ENCODE measurements around the gene KIF14.
"Not testable (repeated sequence)": the region's sequence is repeated elsewhere in the genome, so short reads cannot be mapped to it uniquely, and the experiment has no call there.

KIF14 gene

GRCh38 chr1:200542162-200542561, 78.4 kb downstream of the KIF14 start:
- DNase-seq (ENCODE audit: low read depth in 2 of 3, low spot score in 1 of 3) = no peak

DNA sequence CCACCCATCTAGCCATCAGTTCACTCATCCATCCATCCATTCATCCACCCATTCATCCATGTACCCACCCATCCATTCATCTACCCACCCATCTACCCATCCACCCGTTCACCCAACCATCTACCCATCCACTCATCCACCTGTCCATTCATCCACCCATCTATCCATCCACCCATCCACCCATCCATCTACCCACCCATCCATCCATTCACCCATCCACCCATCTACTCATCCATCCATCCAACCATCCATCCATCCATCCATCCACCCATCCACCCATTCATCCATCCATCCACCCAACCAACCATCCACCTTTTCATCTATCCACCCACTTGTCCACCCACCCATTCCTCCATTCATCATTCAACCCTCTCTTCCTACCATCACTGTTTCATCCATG, 80.3 kb downstream of the KIF14 start:
- no peak for DNase-seq (ENCODE audit: low read depth in 2 of 3, low spot score in 1 of 3)

- DNase-seq (ENCODE audit: low read depth in 2 of 3, low spot score in 1 of 3) = no peak
These were observed 82.4 kb downstream of the KIF14 start for GRCh38 chr1:200538179-200538578.

GRCh38 chr1:200535605-200536004, 84.9 kb downstream of the KIF14 start:
- DNase-seq (ENCODE audit: low read depth in 2 of 3, low spot score in 1 of 3) = no peak

- DNase-seq (ENCODE audit: low read depth in 2 of 3, low spot score in 1 of 3) = no peak
These were observed 89.8 kb downstream of the KIF14 start for GRCh38 chr1:200530623-200531261.

- DNase-seq (ENCODE audit: low read depth in 2 of 3, low spot score in 1 of 3) = no peak
These were observed 91.5 kb downstream of the KIF14 start for GRCh38 chr1:200528858-200529606.

- no peak for DNase-seq (ENCODE audit: low read depth in 2 of 3, low spot score in 1 of 3)
These were observed 92.9 kb downstream of the KIF14 start for GRCh38 chr1:200527670-200528069.

- no peak for DNase-seq (ENCODE audit: low read depth in 2 of 3, low spot score in 1 of 3)
These were observed 93.6 kb downstream of the KIF14 start for GRCh38 chr1:200526709-200527612.

GRCh38 chr1:200525090-200525987, 95.2 kb downstream of the KIF14 start:
- DNase-seq (ENCODE audit: low read depth in 2 of 3, low spot score in 1 of 3) = no peak

- not testable (repeated sequence) for DNase-seq (ENCODE audit: low read depth in 2 of 3, low spot score in 1 of 3)
These were observed 96.0 kb downstream of the KIF14 start for GRCh38 chr1:200524551-200524950.

DNA sequence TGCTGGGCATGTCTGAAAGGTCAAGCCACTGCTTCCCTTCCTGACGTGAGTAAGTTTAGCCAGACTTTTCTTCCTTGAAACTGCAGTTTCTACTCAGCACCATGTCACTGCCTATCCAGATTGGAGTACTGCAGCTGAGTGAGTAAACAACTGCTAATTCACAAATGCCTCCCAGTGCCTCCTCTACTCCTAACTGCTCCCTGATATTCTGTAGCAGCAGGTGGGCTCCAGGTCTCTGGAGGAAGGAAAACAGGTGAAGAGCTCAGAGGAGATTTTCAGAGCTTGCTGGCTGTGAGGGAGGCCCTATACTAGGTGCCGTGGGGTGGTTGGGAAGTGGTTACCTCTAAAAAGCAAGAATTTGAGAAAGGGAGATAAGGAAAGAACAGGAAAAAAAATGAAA, 96.5 kb downstream of the KIF14 start:
- DNase-seq (ENCODE audit: low read depth in 2 of 3, low spot score in 1 of 3) = no peak

- DNase-seq (ENCODE audit: low read depth in 2 of 3, low spot score in 1 of 3) = no peak
These were observed 99.8 kb downstream of the KIF14 start for GRCh38 chr1:200520735-200521134.

DNA sequence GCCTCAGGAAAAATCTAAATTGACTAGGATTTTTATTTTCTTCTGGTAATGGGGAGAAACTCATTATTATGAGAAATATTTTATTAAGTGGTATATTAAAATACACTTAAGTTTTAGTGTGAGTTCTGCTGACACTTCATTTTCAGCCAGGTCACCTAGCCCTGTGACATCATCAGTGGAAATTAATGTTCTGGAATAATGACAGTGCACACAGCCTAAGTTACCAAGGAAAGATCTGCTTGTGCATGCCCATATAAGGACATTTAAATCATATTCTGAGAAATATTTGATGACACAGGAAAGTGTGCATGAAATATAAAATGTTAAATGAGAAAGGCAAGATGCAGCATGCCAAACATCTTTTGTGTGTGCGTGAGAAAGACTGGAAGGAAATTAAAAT, 102.0 kb downstream of the KIF14 start:
- DNase-seq (ENCODE audit: low read depth in 2 of 3, low spot score in 1 of 3) = no peak

DNA sequence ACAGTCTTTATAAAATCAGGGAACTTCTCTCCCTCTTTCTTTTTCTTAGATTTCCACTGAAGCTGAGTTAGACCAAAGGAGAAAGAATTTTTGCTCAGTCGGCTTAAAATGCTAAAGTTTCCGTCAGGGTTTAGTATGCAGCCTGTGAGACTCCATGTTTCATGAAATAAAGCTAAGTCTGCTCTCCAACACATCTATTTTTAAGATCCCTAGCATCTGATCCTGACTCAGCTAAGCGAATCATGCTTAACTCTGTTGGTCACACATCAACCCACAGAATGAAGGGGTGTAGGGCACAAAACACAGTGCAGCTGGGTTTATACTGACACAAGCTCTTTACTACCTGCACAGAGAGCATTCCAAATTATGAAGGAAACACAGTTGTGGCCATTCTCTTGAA, 108.4 kb downstream of the KIF14 start:
- DNase-seq (ENCODE audit: low read depth in 2 of 3, low spot score in 1 of 3) = no peak

GRCh38 chr1:200510228-200510623, 110.3 kb downstream of the KIF14 start:
- peak; percentile 27 to 74 (median 46) for DNase-seq (ENCODE audit: low read depth in 2 of 3, low spot score in 1 of 3)

- DNase-seq (ENCODE audit: low read depth in 2 of 3, low spot score in 1 of 3) = no peak
These were observed 114.1 kb downstream of the KIF14 start for GRCh38 chr1:200506471-200506870.

DNA sequence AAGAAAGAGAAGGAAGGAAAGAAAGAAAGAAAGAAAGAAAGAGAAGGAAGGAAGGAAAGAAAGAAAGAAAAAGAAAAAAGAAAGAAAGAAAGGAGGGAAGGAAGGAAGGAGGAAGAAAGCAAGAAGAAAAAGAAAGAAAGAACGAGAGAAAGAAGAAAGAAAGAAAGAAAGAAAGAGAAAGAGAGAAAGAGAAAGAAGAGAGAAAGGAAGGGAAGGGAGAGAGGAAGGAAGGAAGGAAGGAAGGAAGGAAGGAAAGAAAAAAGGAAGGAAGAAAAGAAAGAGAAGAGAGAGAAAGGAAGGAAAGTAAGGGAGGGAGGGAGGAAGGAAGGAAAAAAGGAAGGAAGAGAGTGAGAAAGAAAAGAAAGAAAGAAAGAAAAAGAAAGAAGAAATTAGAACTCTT, 115.3 kb downstream of the KIF14 start:
- no peak for DNase-seq (ENCODE audit: low read depth in 2 of 3, low spot score in 1 of 3)

Measured in stimulated activated CD4-positive, alpha-beta T cell treated with anti-CD3 and anti-CD28 coated beads, Interleukin-12 subunit alpha, Interleukin-12 subunit beta, amount 100 ng/mL, for 48 hours (primary cell).